SU-DHL-6 (cell line): Measurements from ENCODE around the gene STXBP5.

Experiments
- EZH2phosphoT487 ChIP-seq: fragments of 200-600 bp; sonication (generic), shearing (Covaris generic); conservative IDR thresholded peaks from 2 replicates; pipeline ENCODE4 v1.6.1; 2018; ENCODE audit warnings: mild to moderate bottlenecking, antibody characterized with exemption, low read length, moderate library complexity, mixed read lengths
- TF ChIP-seq, protein P1 (sequence below): fragments of 200-600 bp; sonication (generic); IDR thresholded peaks from one replicate; pipeline ENCODE4 v1.5.1; 2017; ENCODE audit warnings: antibody characterized with exemption, mild to moderate bottlenecking, low read length, moderate library complexity; ENCODE audit not compliant: insufficient read depth, poor library complexity, severe bottlenecking

DNA sequence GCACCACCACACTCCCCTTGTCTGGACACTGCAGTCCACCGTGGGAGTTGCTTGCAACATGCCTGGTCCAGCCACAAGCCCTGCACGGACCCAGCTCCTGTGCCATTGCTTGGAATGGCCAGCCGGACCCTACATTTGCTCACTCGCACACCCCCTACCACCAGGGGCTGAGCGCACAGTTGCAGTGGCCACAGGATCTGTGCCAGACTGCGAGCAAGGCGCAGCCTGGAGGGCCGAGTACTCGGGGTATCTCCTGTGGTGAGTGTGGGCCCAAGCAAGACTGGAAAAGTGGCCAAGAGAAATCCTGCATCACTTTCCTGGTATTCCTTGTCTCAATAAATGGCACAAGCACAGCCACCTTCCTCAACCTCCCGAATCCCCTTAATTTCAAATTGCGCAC lies 218.9 kb downstream of the STXBP5 start:
- no peak for TF ChIP-seq EZH2phosphoT487
- TF ChIP-seq, protein P1, sequence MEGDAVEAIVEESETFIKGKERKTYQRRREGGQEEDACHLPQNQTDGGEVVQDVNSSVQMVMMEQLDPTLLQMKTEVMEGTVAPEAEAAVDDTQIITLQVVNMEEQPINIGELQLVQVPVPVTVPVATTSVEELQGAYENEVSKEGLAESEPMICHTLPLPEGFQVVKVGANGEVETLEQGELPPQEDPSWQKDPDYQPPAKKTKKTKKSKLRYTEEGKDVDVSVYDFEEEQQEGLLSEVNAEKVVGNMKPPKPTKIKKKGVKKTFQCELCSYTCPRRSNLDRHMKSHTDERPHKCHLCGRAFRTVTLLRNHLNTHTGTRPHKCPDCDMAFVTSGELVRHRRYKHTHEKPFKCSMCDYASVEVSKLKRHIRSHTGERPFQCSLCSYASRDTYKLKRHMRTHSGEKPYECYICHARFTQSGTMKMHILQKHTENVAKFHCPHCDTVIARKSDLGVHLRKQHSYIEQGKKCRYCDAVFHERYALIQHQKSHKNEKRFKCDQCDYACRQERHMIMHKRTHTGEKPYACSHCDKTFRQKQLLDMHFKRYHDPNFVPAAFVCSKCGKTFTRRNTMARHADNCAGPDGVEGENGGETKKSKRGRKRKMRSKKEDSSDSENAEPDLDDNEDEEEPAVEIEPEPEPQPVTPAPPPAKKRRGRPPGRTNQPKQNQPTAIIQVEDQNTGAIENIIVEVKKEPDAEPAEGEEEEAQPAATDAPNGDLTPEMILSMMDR, result no peak
